C4-2B (cell line): ENCODE results near the gene ICA1L.

Source experiments
- H3K27ac ChIP-seq: fragments of 450-650 bp; 2 replicates; pipeline ENCODE4 v1.5.1; 2017
- ZFX ChIP-seq: fragments of 450-650 bp; IDR thresholded peaks from 2 replicates; pipeline ENCODE4 v1.6.1; 2017
- TF ChIP-seq, protein P1 (sequence below): fragments of 450-650 bp; conservative IDR thresholded peaks from 2 replicates; pipeline ENCODE4 v1.5.1; 2017; ENCODE audit warnings: mild to moderate bottlenecking

Gene ICA1L

DNA sequence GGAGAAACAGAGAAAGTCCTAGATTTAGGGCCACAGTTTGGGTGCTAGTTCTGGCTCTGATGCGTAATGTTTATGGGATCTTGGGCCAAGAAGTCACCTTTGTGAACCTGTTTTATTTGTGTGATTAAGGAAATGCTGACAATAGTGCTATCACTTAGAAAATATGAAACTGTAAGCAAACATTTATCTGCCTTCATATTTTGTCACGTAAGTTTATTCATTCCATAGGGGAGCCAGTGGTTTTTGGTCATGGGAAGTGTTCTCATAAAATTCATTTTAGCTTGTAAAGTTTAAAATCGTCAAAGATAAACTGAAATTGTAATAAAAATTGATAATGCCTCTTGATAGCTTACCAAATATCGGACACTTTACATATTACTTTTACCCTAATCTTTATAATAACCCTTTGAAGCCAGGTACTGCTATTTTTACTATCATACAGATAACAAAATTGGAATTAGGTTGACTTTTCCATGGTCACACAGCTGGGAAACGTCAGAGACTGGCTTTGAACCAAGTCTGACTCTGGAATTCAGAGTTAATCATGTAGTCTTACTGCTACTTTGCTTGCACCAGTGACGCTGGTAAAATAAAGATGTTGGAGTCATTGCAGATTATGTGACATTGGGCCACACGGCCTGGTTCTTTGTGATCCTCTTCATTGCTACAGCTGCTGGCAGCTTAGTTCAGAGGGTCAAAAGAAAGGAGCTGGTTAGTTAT is 99.7 kb downstream of the ICA1L start:
- no peak overlapping the region for H3K27ac ChIP-seq

DNA sequence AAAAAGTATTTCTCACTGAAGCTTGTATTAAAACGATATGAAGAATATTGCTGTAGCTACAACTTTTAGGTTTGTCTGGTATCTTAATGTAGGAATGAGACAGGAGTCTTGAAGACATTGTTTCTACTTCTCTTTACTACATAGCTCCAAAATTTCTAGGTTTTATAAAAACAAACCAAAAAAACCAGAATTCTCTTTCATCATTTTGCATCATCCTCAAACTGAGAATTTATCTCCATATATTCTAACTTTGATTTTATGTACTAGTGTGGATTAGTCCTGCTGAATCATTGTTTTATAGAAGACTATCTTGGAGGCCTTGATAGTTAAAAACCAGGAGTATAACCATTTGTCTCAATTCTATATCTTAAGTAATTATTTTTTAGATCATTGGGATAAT is 100.2 kb downstream of the ICA1L start:
- H3K27ac ChIP-seq: no peak overlapping the region

More for the DNA sequence above, 99.7 kb downstream of the ICA1L start:
- TF ChIP-seq ZFX: no peak
- TF ChIP-seq, protein P1, sequence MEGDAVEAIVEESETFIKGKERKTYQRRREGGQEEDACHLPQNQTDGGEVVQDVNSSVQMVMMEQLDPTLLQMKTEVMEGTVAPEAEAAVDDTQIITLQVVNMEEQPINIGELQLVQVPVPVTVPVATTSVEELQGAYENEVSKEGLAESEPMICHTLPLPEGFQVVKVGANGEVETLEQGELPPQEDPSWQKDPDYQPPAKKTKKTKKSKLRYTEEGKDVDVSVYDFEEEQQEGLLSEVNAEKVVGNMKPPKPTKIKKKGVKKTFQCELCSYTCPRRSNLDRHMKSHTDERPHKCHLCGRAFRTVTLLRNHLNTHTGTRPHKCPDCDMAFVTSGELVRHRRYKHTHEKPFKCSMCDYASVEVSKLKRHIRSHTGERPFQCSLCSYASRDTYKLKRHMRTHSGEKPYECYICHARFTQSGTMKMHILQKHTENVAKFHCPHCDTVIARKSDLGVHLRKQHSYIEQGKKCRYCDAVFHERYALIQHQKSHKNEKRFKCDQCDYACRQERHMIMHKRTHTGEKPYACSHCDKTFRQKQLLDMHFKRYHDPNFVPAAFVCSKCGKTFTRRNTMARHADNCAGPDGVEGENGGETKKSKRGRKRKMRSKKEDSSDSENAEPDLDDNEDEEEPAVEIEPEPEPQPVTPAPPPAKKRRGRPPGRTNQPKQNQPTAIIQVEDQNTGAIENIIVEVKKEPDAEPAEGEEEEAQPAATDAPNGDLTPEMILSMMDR: no peak

DNA sequence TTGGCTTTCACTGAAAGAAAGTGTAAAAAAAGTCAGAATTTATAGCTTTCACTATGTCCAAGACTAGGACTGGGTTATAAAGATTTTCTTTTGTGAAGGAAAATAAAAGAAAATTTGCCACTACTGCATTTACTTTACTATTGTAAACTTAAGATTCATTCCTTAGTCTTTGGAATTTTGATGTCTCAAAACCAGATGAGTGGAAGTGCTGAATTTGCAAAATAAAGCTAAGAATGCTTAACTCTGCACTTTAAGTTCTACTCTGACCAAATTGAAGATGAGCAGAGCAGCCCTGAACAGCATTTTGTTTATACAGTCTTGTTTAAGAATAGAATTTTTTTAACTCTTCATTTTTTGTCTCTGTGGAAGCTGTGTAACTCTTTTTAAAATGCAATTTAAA is 102.4 kb downstream of the ICA1L start:
- H3K27ac ChIP-seq: no peak overlapping the region

More for the DNA sequence above, 100.2 kb downstream of the ICA1L start:
- TF ChIP-seq, protein P1: no peak
- TF ChIP-seq ZFX: no peak

DNA sequence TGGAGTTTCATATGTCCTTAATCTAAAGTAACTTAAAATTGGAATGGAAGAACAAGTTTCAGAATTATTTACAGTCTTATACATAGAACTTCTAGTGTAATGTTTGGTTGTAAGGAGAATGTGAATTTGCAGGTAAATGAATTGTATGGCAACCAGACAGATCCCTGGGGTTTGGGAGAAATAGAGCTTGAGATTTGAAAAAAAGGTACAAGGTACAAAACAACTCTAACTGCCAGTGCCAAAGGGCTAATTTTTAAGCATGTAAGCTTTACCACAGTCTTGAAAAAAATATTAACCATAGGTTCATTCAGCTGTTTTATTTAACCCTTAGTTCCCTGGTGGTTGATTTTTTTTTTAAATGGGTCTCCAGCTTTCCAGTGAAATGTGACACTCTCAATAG is 103.3 kb downstream of the ICA1L start:
- H3K27ac ChIP-seq: no peak overlapping the region
- no peak for TF ChIP-seq ZFX
- TF ChIP-seq, protein P1: no peak

More for the DNA sequence above, 102.4 kb downstream of the ICA1L start:
- TF ChIP-seq ZFX: no peak
- TF ChIP-seq, protein P1: no peak

DNA sequence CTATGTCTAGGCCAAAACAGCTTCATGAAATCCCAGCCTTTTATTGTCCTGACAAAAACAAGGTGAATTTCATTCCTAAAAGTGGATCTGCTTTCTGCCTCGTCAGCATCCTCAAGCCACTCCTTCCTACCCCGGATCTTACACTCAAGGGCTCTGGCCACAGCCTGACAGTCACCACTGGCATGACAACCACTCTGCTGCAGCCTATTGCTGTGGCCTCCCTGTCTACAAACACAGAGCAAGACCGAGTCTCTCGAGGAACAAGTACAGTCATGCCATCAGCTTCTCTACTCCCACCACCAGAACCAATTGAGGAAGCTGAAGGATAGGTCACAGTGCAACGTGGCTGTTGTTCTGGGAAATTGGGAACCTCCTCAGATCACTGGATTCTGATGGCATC is 106.1 kb downstream of the ICA1L start:
- no peak overlapping the region for H3K27ac ChIP-seq
- TF ChIP-seq, protein P1: no peak
- TF ChIP-seq ZFX: no peak

DNA sequence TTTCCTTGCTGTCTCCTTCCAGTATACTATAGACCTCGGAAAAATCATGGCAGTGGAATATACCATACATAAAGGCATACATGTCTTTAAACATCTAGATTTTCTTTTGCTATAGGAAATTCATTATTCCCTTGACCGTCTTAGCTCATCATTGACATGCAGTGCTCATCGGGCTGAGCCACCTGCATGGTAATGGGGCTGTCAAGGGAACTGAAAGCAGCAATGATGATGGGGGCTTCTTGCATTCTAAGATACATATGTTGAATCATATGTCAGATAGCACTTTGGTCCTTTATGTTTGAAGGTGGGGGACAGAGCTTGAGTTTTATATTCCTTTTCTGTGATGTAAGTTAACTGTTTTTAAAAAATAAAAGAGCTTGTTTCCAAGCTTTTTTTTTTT is 106.6 kb downstream of the ICA1L start:
- no peak overlapping the region for H3K27ac ChIP-seq
- TF ChIP-seq, protein P1: no peak
- no peak for TF ChIP-seq ZFX

DNA sequence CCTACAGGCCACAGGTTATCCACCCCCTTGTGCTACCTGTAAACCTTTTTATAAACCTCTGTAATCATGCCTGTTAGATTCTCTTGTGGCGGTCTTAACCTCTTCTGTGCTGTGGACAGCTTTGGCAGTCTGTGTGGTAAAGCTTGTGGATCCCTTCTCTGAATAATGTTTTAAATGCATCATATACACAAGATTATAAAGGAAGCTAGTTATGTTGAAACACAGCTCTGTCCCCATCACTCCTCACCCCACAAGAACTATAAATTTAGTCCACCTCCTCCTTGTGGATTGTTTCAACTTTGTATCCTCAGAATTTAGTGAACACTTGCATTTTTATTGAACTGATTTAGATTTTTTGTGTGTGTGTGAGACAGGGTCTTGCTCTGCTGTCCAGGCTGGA is 107.7 kb downstream of the ICA1L start:
- no peak overlapping the region for H3K27ac ChIP-seq
- TF ChIP-seq, protein P1: no peak
- TF ChIP-seq ZFX: no peak
